GM18498 (cell line): ENCODE data around the gene SF3A2.

Source experiments
- ATAC-seq: cut with Tn5 transposase; IDR thresholded peaks from one replicate; pipeline ENCODE4 v1.9.1; 2021; ENCODE audit warnings: mild to moderate bottlenecking, moderate library complexity; ENCODE audit not compliant: unreplicated experiment

Gene SF3A2

GRCh38 chr19:2288818-2289713 lies 52.4 kb downstream of the SF3A2 start:
- peak; percentile 16 for ATAC-seq

- peak; percentile 39 for ATAC-seq
Measured at GRCh38 chr19:2289714-2290435, 53.3 kb downstream of the SF3A2 start.

- peak; percentile 18 for ATAC-seq
Measured at GRCh38 chr19:2290441-2291184, 54.0 kb downstream of the SF3A2 start.

- no peak for ATAC-seq
Measured at GRCh38 chr19:2291185-2291751, 54.6 kb downstream of the SF3A2 start.

- no peak for ATAC-seq
Measured at GRCh38 chr19:2294687-2295335, 58.2 kb downstream of the SF3A2 start.

GRCh38 chr19:2296141-2296540 lies 59.5 kb downstream of the SF3A2 start:
- ATAC-seq: no peak
